ENCODE data around the gene NLRP12. TPM values are rescaled to one million over a fixed set of nuclear protein-coding genes. Genes with fewer than 3 reads are reported as not detected.
"Not testable (repeated sequence)": the region's sequence is repeated elsewhere in the genome, so short reads cannot be mapped to it uniquely, and the experiment has no call there.

The NLRP12 gene
- polyA plus RNA-seq, 2 of the 4 experiments (the other 2 are of a cell fraction): 0.03 TPM

GRCh38 chr19:53847555-53847954 is 23.4 kb upstream of the NLRP12 start:
- TF ChIP-seq ELK1 (IDR thresholded peaks at IDR 0.05; ENCODE audit: low read depth, low read length): no peak
- TF ChIP-seq HOXB13 (CRISPR knock-in tag; IDR thresholded peaks at IDR 0.05; ENCODE audit: low read depth): no peak
- TF ChIP-seq GATA3 (IDR thresholded peaks at IDR 0.05; ENCODE audit: borderline replicate concordance): no peak
- TF ChIP-seq RFX5 (IDR thresholded peaks at IDR 0.05): no peak
- TF ChIP-seq CBX2 (IDR thresholded peaks at IDR 0.05; ENCODE audit: borderline replicate concordance, low read depth): no peak
- no peak for TF ChIP-seq CTCF (IDR thresholded peaks at IDR 0.05)
- no peak for TF ChIP-seq NFE2L2 (conservative IDR thresholded peaks at IDR 0.05; ENCODE audit: low read length)
- no peak for TF ChIP-seq CHD4 (IDR thresholded peaks at IDR 0.05; ENCODE audit: borderline replicate concordance)
- TF ChIP-seq HES2 (IDR thresholded peaks at IDR 0.05): no peak
- no peak for TF ChIP-seq SMC3 (IDR thresholded peaks at IDR 0.05)
- TF ChIP-seq KDM1A (IDR thresholded peaks at IDR 0.05; ENCODE audit: low read depth): no peak
- no peak for TF ChIP-seq CHD2 (IDR thresholded peaks at IDR 0.05; ENCODE audit: low read length, partially characterized antibody)
- POLR2A ChIA-PET: interaction anchor here (2.6 kb wide), 1 partner anchor 19 kb away, joined by 11 read pairs; the partner anchor contains the start of gene MYADM
- H3K4me3 ChIP-seq: no peak overlapping the region
- CTCF ChIA-PET: interaction anchor here (0.6 to 2.4 kb wide), 8 partner anchors 14 to 181 kb away, joined by 3 to 11 read pairs (median 4); partner anchors contain the start of gene PRKCG
- FAIRE-seq (no peak), DNase-seq (ENCODE audit: low read depth in 1 of 2, low spot score in 1 of 2) (no peak), ATAC-seq (peak in 1 of 2 experiments; percentile 40; a peak in 2 of 6 replicates)
- H3K4me2 ChIP-seq: no peak overlapping the region
- no peaks in the 10 kb centered on the region for H3K9me3 ChIP-seq
- peaks cover 18% of the 10 kb centered on the region for H3K4me1 ChIP-seq
- 82% methylated on average over 8 of the region's 8 CpGs for WGBS (ENCODE audit: missing lambda C conversion rate)
- H3K27ac ChIP-seq: peak overlapping the region in 1 of 2 experiments; percentile 32; a peak in 3 of 6 replicates

GRCh38 chr19:53844849-53845246 is 20.7 kb upstream of the NLRP12 start:
- POLR2A ChIA-PET: no interaction called here
- TF ChIP-seq CEBPB (IDR thresholded peaks at IDR 0.05) (peak; percentile 25 to 72; a peak in 3 of 4 replicates), RAD21 (conservative IDR thresholded peaks at IDR 0.05 in 1 of 2, IDR thresholded peaks at IDR 0.05 in 1 of 2) (no peak)

GRCh38 chr19:53840914-53841313 is 16.8 kb upstream of the NLRP12 start:
- Histone ChIP-seq H3K27ac (peak overlapping the region; percentile 77 to 90; a peak in 5 of 6 replicates), H3K4me1 (peaks cover 31% of the 10 kb centered on the region), H3K4me2 (peak overlapping the region; percentile 5; the same call in 1 of the 3 replicates)
- WGBS (ENCODE audit: missing lambda C conversion rate): 70% methylated on average over 4 of the region's 4 CpGs
- H3K4me3 ChIP-seq; FAIRE-seq; DNase-seq (ENCODE audit: low read depth in 1 of 2, low spot score in 1 of 2); H3K9me3 ChIP-seq; POLR2A ChIA-PET: not testable (repeated sequence)
- ATAC-seq: peak in 1 of 2 experiments; percentile 29; a peak in 1 of 6 replicates
- CTCF ChIA-PET: interaction anchor here (0.8 to 5.1 kb wide), 16 partner anchors 11 to 256 kb away, joined by 3 to 88 read pairs (median 5); partner anchors contain the start of gene PRKCG
- peak; percentile 25; the same call in 1 of the 2 replicates for TF ChIP-seq FOSL2 (IDR thresholded peaks at IDR 0.05)
- TF ChIP-seq FOSL2 (CRISPR knock-in tag; IDR thresholded peaks at IDR 0.05): peak; percentile 57
- TF ChIP-seq CEBPB (IDR thresholded peaks at IDR 0.05): peak in 1 of 2 experiments; percentile 52; a peak in 1 of 4 replicates
- TF ChIP-seq JUNB (IDR thresholded peaks at IDR 0.05): 0 out of 2 replicates have a peak, but pooled peaks have one; percentile 6

More at GRCh38 chr19:53844849-53845246, 20.7 kb upstream of the NLRP12 start:
- Histone ChIP-seq H3K4me3 (no peak overlapping the region), H3K4me1 (peaks cover 31% of the 10 kb centered on the region), H3K27ac (0 out of 6 replicates have a peak overlapping the region, but pooled peaks of 1 of the 2 experiments have one; percentile 33), H3K4me2 (no peak overlapping the region), H3K9me3 (no peaks in the 10 kb centered on the region)
- FAIRE-seq (no peak), DNase-seq (ENCODE audit: low read depth in 1 of 2, low spot score in 1 of 2) (no peak), ATAC-seq (no peak)
- CTCF ChIA-PET: interaction anchor here (0.9 to 1.5 kb wide), 2 partner anchors 12 to 179 kb away, joined by 3 to 4 read pairs; no protein-coding TSS in a partner anchor
- WGBS (ENCODE audit: missing lambda C conversion rate): 88% methylated on average over 9 of the region's 9 CpGs

GRCh38 chr19:53840241-53840640 is 16.1 kb upstream of the NLRP12 start:
- DNase-seq (ENCODE audit: low read depth in 1 of 2, low spot score in 1 of 2); H3K9me3 ChIP-seq; FAIRE-seq; H3K4me3 ChIP-seq; ATAC-seq; H3K4me2 ChIP-seq; POLR2A ChIA-PET: not testable (repeated sequence)
- Histone ChIP-seq H3K27ac (peak overlapping the region in 1 of 2 experiments; percentile 90; a peak in 2 of 6 replicates), H3K4me1 (peaks cover 31% of the 10 kb centered on the region)
- CTCF ChIA-PET: interaction anchor here (1.0 to 5.1 kb wide), 8 partner anchors 26 to 257 kb away, joined by 3 to 88 read pairs (median 13); no protein-coding TSS in a partner anchor
- WGBS (ENCODE audit: missing lambda C conversion rate): 96% methylated on average over 12 of the region's 12 CpGs
